ENCODE results near the gene SGMS1. TPM values are rescaled to one million over a fixed set of nuclear protein-coding genes. Genes with fewer than 3 reads are reported as not detected.
"Not testable (repeated sequence)": the region's sequence is repeated elsewhere in the genome, so short reads cannot be mapped to it uniquely, and the experiment has no call there.

The SGMS1 gene
- total RNA-seq, 2 donors from 2014 or later, result 45.3 to 51.3 TPM

- no peaks in the 10 kb centered on the region for H3K4me1 Mint-ChIP-seq
- H3K36me3 Mint-ChIP-seq (ENCODE audit: low read depth), result no peaks in the 10 kb centered on the region
- peak overlapping the region; percentile 13 for H3K4me3 Mint-ChIP-seq
- DNase-seq (no peak), ATAC-seq (no peak)
- H3K27me3 Mint-ChIP-seq, result peaks cover 17% of the 10 kb centered on the region
- no peak overlapping the region for H3K27ac Mint-ChIP-seq
- H3K9me3 ChIP-seq (ENCODE audit: control insufficient read depth, low read length, poor library complexity, severe bottlenecking), result no peaks in the 10 kb centered on the region
Measured at GRCh38 chr10:50286996-50287803, 336.6 kb downstream of the SGMS1 start.

DNA sequence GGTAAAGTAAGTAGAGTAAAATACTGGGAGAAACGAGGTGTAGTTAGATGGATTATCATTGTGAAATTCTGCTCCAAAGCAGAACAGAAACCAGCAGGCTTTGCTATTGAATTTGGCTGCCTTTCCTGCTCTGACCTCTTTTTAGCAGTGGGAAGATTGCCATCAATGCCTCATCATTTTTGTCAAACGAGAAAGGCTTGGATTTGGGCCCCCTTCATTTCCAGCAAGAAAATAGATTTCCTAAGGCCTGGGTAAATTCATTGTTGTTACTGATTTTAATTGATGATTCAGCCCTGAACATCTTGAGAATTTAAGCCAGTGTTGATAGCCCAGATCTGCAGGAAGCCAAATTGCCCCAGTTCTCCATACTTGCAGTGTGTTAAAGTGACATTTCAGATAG lies 337.2 kb downstream of the SGMS1 start:
- Mint-ChIP-seq H3K27me3 (peaks cover 22% of the 10 kb centered on the region), H3K27ac (no peak overlapping the region), H3K36me3 (ENCODE audit: low read depth) (no peaks in the 10 kb centered on the region), H3K4me3 (no peak overlapping the region), H3K4me1 (no peaks in the 10 kb centered on the region)
- H3K9me3 ChIP-seq (ENCODE audit: control insufficient read depth, low read length, poor library complexity, severe bottlenecking), result no peaks in the 10 kb centered on the region
- no peak for ATAC-seq
- DNase-seq, result no peak

- H3K9me3 ChIP-seq (ENCODE audit: control insufficient read depth, low read length, poor library complexity, severe bottlenecking), result no peaks in the 10 kb centered on the region
- H3K4me1 Mint-ChIP-seq, result no peaks in the 10 kb centered on the region
- no peak for ATAC-seq
- no peak for DNase-seq
- no peaks in the 10 kb centered on the region for H3K36me3 Mint-ChIP-seq (ENCODE audit: low read depth)
- H3K27me3 Mint-ChIP-seq, result peaks cover 54% of the 10 kb centered on the region
- H3K4me3 Mint-ChIP-seq, result no peak overlapping the region
- no peak overlapping the region for H3K27ac Mint-ChIP-seq
Measured at GRCh38 chr10:50281967-50282522, 341.7 kb downstream of the SGMS1 start.

DNA sequence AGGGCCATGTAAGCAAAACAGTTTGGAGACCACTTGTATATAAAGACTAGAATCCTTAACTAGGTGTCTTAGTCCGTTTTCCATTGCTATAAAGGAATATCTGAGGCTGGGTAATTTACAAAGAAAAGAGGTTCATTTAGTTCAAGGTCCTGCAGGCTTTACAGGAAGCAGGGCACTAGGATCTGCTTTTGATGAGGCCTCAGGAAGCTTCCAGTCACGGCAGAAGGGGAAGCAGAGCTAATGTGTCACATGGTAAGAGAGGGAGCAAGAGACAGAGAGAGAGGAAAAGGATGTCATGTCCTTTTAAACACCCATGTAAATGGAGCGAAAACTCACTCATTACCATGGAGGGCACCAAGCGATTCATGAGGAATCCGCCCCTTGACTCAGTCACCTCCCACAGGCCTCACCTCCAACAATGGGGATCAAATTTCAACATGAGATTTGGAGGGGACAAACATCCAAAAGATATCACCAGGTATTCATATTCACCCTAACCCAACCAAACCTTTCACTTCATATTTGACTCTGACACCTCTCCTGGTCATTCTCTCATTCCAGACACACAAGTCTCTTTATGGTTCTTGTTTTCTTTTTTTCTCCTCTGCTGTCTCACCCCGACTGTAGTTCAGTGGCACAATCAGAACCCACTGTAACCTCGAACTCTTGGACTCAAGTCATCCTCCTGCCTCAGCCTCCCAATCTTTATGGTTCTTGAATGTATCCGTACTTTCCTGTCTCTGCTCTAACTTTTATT lies 342.4 kb downstream of the SGMS1 start:
- H3K27ac Mint-ChIP-seq, result no peak overlapping the region
- H3K36me3 Mint-ChIP-seq (ENCODE audit: low read depth), result no peaks in the 10 kb centered on the region
- no peak overlapping the region for H3K4me3 Mint-ChIP-seq
- H3K4me1 Mint-ChIP-seq, result no peaks in the 10 kb centered on the region
- DNase-seq (no peak), ATAC-seq (no peak)
- H3K27me3 Mint-ChIP-seq, result peaks cover 57% of the 10 kb centered on the region
- no peaks in the 10 kb centered on the region for H3K9me3 ChIP-seq (ENCODE audit: control insufficient read depth, low read length, poor library complexity, severe bottlenecking)

DNA sequence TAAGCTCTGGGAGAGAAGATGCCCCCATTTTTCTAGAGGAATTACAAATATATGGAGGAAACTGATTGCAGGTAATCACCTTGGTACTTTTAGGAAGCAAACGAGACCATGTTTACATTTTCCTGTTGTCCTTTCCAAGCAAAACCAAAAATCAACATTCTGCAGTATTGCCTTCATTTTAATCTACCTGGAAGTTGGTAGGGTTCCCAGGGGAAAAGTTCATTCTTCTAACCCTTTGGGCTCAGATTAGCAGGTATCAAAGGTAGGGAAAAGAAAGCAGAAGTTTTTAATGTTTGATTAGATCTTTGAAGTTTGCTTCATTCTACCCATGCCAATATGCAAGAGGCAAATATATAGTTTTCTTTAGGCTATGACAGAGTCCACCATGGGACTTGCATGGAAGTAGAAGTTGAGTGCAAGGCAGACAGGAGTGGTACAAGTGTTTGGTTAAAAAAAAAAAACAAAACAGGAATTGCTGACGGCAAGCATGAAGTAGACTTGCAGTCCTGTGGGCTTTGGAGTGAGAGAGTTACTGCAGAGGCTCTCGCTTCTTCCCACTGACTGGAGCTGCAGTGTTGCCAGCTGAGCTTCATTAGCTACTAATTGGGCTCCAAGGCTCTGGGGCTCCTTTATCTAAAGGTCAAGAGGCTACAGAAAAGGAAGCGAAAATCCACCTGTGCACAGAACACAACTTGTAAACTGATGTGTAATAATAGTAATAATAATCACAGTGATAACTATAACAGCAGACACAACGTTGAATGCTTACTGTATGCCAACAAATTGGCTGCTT lies 343.5 kb downstream of the SGMS1 start:
- H3K4me3 Mint-ChIP-seq, result no peak overlapping the region
- H3K36me3 Mint-ChIP-seq (ENCODE audit: low read depth), result no peaks in the 10 kb centered on the region
- H3K9me3 ChIP-seq (ENCODE audit: control insufficient read depth, low read length, poor library complexity, severe bottlenecking), result no peaks in the 10 kb centered on the region
- DNase-seq (no peak), ATAC-seq (no peak)
- peaks cover 2% of the 10 kb centered on the region for H3K4me1 Mint-ChIP-seq
- no peak overlapping the region for H3K27ac Mint-ChIP-seq
- peaks cover 66% of the 10 kb centered on the region for H3K27me3 Mint-ChIP-seq

DNA sequence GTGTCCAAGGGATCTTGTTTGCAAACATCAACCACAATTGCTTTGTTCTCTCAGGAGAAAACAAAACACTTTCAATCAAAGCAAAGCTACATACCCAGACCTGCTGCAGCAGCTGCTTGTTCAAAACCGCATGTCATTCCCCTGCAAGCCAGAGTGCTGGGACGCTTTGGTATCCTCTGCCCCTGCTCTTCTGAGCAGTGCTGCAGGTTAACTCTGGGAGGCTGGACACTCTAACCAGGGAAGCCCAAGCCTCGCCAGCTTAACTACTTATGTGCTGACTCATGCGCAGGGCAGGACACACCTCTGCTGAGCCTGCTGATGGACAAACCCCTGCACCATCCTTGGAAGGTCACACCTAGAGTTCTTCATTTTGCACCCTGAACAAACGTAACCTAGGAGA lies 344.3 kb downstream of the SGMS1 start:
- Mint-ChIP-seq H3K27ac (no peak overlapping the region), H3K4me1 (peaks cover 2% of the 10 kb centered on the region), H3K36me3 (ENCODE audit: low read depth) (no peaks in the 10 kb centered on the region), H3K4me3 (no peak overlapping the region), H3K27me3 (peaks cover 66% of the 10 kb centered on the region)
- DNase-seq, result no peak
- ATAC-seq, result no peak
- no peaks in the 10 kb centered on the region for H3K9me3 ChIP-seq (ENCODE audit: control insufficient read depth, low read length, poor library complexity, severe bottlenecking)

DNA sequence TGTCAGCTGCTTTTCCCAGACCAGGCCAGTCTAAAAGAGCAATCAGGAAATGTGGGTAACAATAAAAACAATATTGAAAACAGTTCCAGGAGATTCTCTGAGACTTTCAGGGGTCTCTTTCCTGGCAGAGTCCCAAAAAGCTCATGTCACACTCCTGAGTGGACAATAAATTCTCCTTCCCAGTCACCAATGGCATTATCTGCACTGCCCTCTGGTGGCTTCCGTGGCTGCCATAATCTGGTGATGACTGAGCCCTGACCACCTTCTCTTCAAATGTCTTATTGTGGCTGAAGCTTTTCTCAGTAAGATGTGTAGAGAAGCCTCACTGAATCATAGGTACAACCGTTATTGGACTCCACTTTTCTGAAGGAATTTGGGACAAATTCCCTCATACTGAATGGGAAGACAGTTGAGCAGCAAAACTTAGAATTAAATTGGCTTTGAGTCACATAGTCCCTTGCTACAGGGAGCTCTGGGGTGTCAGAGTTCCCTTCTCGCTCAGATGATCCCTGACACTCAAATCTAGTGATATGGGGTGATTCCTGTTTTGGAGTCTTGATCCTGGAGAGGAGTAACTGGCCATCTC lies 348.0 kb downstream of the SGMS1 start:
- no peak for ATAC-seq
- H3K9me3 ChIP-seq (ENCODE audit: control insufficient read depth, low read length, poor library complexity, severe bottlenecking), result no peaks in the 10 kb centered on the region
- peaks cover 4% of the 10 kb centered on the region for H3K4me1 Mint-ChIP-seq
- no peak for DNase-seq
- no peaks in the 10 kb centered on the region for H3K36me3 Mint-ChIP-seq (ENCODE audit: low read depth)
- H3K27me3 Mint-ChIP-seq, result peaks cover 44% of the 10 kb centered on the region
- H3K4me3 Mint-ChIP-seq, result no peak overlapping the region
- no peak overlapping the region for H3K27ac Mint-ChIP-seq

DNA sequence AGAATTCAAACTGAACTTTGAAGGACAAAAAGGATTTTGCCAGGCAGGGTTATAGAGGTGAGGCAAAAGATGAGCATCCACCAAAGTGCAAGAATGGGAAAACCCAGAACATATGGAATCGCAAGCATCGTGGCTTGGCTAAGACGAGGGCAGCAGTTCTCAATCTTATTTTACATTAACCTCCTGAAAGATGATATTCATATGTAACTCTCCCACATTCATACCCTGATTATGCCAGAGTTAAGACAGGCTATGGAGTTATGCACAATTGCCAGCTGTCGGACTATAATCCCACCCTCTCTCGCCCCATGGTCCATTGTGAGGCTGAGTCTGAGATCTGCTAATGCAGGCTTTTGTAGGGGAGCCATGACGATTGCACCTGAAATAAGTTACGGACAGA lies 351.2 kb downstream of the SGMS1 start:
- Mint-ChIP-seq H3K36me3 (ENCODE audit: low read depth) (no peaks in the 10 kb centered on the region), H3K27me3 (peaks cover 21% of the 10 kb centered on the region), H3K27ac (no peak overlapping the region), H3K4me1 (peaks cover 4% of the 10 kb centered on the region), H3K4me3 (no peak overlapping the region)
- H3K9me3 ChIP-seq (ENCODE audit: control insufficient read depth, low read length, poor library complexity, severe bottlenecking), result no peaks in the 10 kb centered on the region
- ATAC-seq, result no peak
- no peak for DNase-seq

DNA sequence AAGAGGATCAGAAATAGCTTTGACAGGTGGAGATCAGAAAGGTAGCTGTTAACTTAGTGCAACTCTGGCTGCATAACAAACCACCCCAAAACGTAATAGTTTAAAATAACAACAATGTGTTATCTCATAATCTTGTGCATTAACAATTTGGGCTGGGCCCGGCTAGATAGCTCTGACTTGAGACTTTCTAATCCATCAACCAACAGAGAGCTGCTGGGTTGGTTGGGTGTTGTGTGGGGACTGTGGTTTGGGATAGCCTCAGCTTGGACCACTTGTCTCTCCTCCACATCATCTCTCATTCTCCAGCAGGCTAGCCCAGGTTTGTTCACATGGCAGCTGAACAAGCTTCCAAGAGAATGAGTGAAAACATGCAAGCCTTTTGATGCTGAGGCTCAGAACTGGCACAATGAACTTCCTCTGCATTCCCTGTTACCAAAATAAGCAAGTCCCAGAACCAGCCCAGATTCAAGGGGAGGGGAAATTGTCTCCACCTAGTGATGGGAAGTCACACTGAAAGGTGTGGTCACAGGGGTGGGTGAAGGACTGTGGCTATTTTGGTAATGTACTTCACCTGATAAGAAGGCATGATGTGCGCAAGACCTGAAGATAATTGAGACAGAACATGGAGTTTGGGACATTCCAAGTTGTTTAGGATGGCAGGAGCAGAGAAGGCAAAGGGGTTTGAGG lies 352.0 kb downstream of the SGMS1 start:
- DNase-seq (no peak), ATAC-seq (no peak)
- peaks cover 12% of the 10 kb centered on the region for H3K27me3 Mint-ChIP-seq
- no peak overlapping the region for H3K27ac Mint-ChIP-seq
- H3K4me1 Mint-ChIP-seq, result peaks cover 4% of the 10 kb centered on the region
- H3K36me3 Mint-ChIP-seq (ENCODE audit: low read depth), result no peaks in the 10 kb centered on the region
- H3K4me3 Mint-ChIP-seq, result no peak overlapping the region
- H3K9me3 ChIP-seq (ENCODE audit: control insufficient read depth, low read length, poor library complexity, severe bottlenecking), result no peaks in the 10 kb centered on the region

- not testable (repeated sequence) for H3K27ac Mint-ChIP-seq; DNase-seq; H3K4me1 Mint-ChIP-seq; H3K9me3 ChIP-seq (ENCODE audit: control insufficient read depth, low read length, poor library complexity, severe bottlenecking); H3K36me3 Mint-ChIP-seq (ENCODE audit: low read depth); H3K4me3 Mint-ChIP-seq; ATAC-seq
- H3K27me3 Mint-ChIP-seq, result peaks cover 17% of the 10 kb centered on the region
Measured at GRCh38 chr10:50267877-50268276, 355.9 kb downstream of the SGMS1 start.

- H3K4me1 Mint-ChIP-seq; DNase-seq; H3K36me3 Mint-ChIP-seq (ENCODE audit: low read depth); ATAC-seq; H3K27ac Mint-ChIP-seq; H3K9me3 ChIP-seq (ENCODE audit: control insufficient read depth, low read length, poor library complexity, severe bottlenecking): not testable (repeated sequence)
- peaks cover 40% of the 10 kb centered on the region for H3K27me3 Mint-ChIP-seq
- peak overlapping the region; percentile 52 for H3K4me3 Mint-ChIP-seq
Measured at GRCh38 chr10:50262625-50263024, 361.1 kb downstream of the SGMS1 start.

DNA sequence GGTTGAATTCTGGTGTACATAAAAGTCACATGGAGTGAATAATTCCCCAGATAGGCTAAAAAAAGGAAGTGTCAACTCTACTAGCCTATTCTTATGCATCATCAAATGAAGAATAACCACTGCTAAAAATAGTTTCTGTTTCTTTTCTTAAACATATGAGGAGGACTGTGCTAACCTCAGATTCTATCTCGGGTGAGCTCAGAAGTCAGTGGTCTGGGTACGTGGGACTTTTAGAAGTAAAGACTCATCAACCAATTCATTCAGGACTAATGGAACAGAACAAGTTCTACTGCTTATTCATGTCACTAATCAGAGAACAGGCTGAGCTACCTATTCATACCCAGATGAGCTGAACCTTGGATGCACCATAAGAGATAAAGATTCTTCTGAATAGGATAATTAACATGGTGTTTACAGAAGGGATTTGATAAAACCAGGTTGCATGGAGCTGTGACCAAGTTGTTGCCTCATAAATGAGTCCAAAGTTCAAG lies 362.9 kb downstream of the SGMS1 start:
- Mint-ChIP-seq H3K27ac (no peak overlapping the region), H3K4me1 (peaks cover 3% of the 10 kb centered on the region), H3K27me3 (peaks cover 48% of the 10 kb centered on the region), H3K4me3 (no peak overlapping the region), H3K36me3 (ENCODE audit: low read depth) (peaks cover 4% of the 10 kb centered on the region)
- H3K9me3 ChIP-seq (ENCODE audit: control insufficient read depth, low read length, poor library complexity, severe bottlenecking), result no peaks in the 10 kb centered on the region
- DNase-seq (no peak), ATAC-seq (peak; percentile 83)

Measured in T-helper 17 cell (primary cell).